ENCODE data around the gene PTCRA.

Gene PTCRA

GRCh38 chr6:42974919-42975505, 59.2 kb downstream of the PTCRA start:
- DNase-seq: no peak

Measured in stimulated activated CD4-positive, alpha-beta T cell treated with anti-CD3 and anti-CD28 coated beads, Interleukin-2, amount 100 ng/mL, for 48 hours (primary cell).